HepG2 (cell line): Measurements from ENCODE around the gene PHC1. TPM values are rescaled to one million over a fixed set of nuclear protein-coding genes. Genes with fewer than 3 reads are reported as not detected.
"Not testable (repeated sequence)": the region's sequence is repeated elsewhere in the genome, so short reads cannot be mapped to it uniquely, and the experiment has no call there.

Experiments
- ATAC-seq: fragments of 200-7000 bp; cut with Tn5 transposase; 3 replicates; pipeline ENCODE4 v1.9.1; 2020; ENCODE audit warnings: mild to moderate bottlenecking, moderate library complexity
- BruUV-seq: library from RNA; stranded (reverse); fragments of 400-500 nt; replicated peaks from 2 replicates; lab custom pipeline; 2021; lab: Mats Ljungman, UMichigan
- CTCF ChIA-PET: fragments of 300-600 bp; formaldehyde crosslinking; extraction: SDS; loops from one replicate; lab custom pipeline; 2021; ENCODE audit warnings: low total read pairs, inconsistent platforms, low intra/inter-chr PET ratio; lab: Yijun Ruan, JAX
- POLR2A ChIA-PET: fragments of 350-600 bp; sonication (Branson Sonifier 250); formaldehyde crosslinking; loops from one replicate; lab custom pipeline; 2020; ENCODE audit warnings: antibody characterized with exemption, inconsistent platforms; lab: Yijun Ruan, JAX
- DNase-seq: peaks from one replicate; pipeline ENCODE4 v3.0.0-alpha.2; 2015; ENCODE audit warnings: low spot score
- FAIRE-seq: peaks from 3 replicates; lab custom pipeline; 2011; peaks lifted over from hg19 to GRCh38; lab: Jason Lieb, UNC
- H2AFZ ChIP-seq: one replicate; pipeline ENCODE4 v1.6.1; 2011; ENCODE audit warnings: low read length, inconsistent platforms
- H3K27ac ChIP-seq: fragments of 300-600 bp; 3 replicates; pipeline ENCODE4 v1.8.0; 2011; ENCODE audit warnings: mixed run types, mild to moderate bottlenecking, mixed read lengths, low read length, inconsistent platforms; ENCODE audit not compliant: insufficient read depth; ENCODE audit errors: extremely low read length
- H3K27me3 ChIP-seq, 2 experiments: fragments of 200-600 bp in 1 of 2; 2 replicates in 1 of 2; 3 replicates in 1 of 2; pipeline versions ENCODE4 v1.6.0 to v1.8.0; 2011; ENCODE audit warnings: low read length in 2 of 2, mild to moderate bottlenecking in 2 of 2, moderate library complexity in 2 of 2, inconsistent platforms in 1 of 2; ENCODE audit not compliant: insufficient read depth in 2 of 2, control insufficient read depth in 1 of 2
- H3K36me3 ChIP-seq, 2 experiments: fragments of 200-600 bp in 1 of 2; replicated peaks in 1 of 2; 2 replicates in 1 of 2; 3 replicates in 1 of 2; pipeline versions ENCODE4 v1.5.1 to v1.8.0; 2011; ENCODE audit warnings: low read length in 2 of 2, inconsistent platforms in 1 of 2; ENCODE audit not compliant: insufficient read depth in 2 of 2, control insufficient read depth in 1 of 2
- H3K4me1 ChIP-seq: 2 replicates; pipeline ENCODE4 v1.5.1; 2012; ENCODE audit warnings: low read length, inconsistent platforms; ENCODE audit not compliant: insufficient read depth
- H3K4me2 ChIP-seq: 2 replicates; pipeline ENCODE4 v1.6.0; 2011; ENCODE audit warnings: low read depth, low read length, inconsistent platforms
- H3K4me3 ChIP-seq, 3 experiments: fragments of 200-600 bp in 1 of 3; sonication (generic), shearing (Covaris generic) in 1 of 3; replicated peaks in 1 of 3; 2 replicates each; pipeline ENCODE4 v1.5.1; 2011 to 2016; ENCODE audit warnings: low read length in 3 of 3, inconsistent platforms in 2 of 3, low read depth in 2 of 3, mild to moderate bottlenecking in 2 of 3, control low read depth in 1 of 3, mixed read lengths in 1 of 3; ENCODE audit not compliant: insufficient read depth in 1 of 3
- H3K79me2 ChIP-seq: one replicate; pipeline ENCODE4 v1.6.1; 2011; ENCODE audit warnings: low read length, inconsistent platforms; ENCODE audit not compliant: insufficient read depth
- H3K9ac ChIP-seq: 2 replicates; pipeline ENCODE4 v1.6.0; 2011; ENCODE audit warnings: mild to moderate bottlenecking, low read depth, low read length, inconsistent platforms; ENCODE audit not compliant: insufficient read depth
- H3K9me3 ChIP-seq: 2 replicates; pipeline ENCODE4 v1.5.1; 2012; ENCODE audit warnings: mild to moderate bottlenecking, low read length
- H4K20me1 ChIP-seq: 2 replicates; pipeline ENCODE4 v1.6.0; 2011; ENCODE audit warnings: inconsistent platforms, mild to moderate bottlenecking, low read length, moderate library complexity; ENCODE audit not compliant: insufficient read depth
- IRX3 ChIP-seq: sonication (generic); formaldehyde crosslinking; IDR thresholded peaks from 2 replicates; pipeline ENCODE4 v1.8.1; 2023; ENCODE audit warnings: mild to moderate bottlenecking, low read depth, missing genetic modification reagents, borderline replicate concordance
- KDM4B ChIP-seq: sonication (generic); formaldehyde crosslinking; IDR thresholded peaks from 2 replicates; pipeline ENCODE4 v1.4.0; 2020; ENCODE audit warnings: missing genetic modification reagents
- RARA ChIP-seq: IDR thresholded peaks from 2 replicates; pipeline ENCODE4 v1.6.1; 2016; ENCODE audit warnings: missing genetic modification reagents, missing compliant biosample characterization
- RNF2 ChIP-seq: fragments of 450-650 bp; conservative IDR thresholded peaks from 2 replicates; pipeline ENCODE4 v1.6.1; 2016; ENCODE audit warnings: low read depth
- RXRA ChIP-seq: sonication (generic); formaldehyde crosslinking; IDR thresholded peaks from 2 replicates; pipeline ENCODE4 v1.5.1; 2020; ENCODE audit warnings: missing genetic modification reagents
- SMC3 ChIP-seq: IDR thresholded peaks from 2 replicates; pipeline ENCODE4 v1.6.1; 2011; ENCODE audit warnings: low read length, improper control_type of control experiment
- SNAI1 ChIP-seq: sonication (generic); formaldehyde crosslinking; IDR thresholded peaks from 2 replicates; pipeline ENCODE4 v1.5.0; 2020; ENCODE audit warnings: mild to moderate bottlenecking, missing genetic modification reagents, borderline replicate concordance
- SP5 ChIP-seq: IDR thresholded peaks from 2 replicates; pipeline ENCODE4 v1.6.1; 2016; ENCODE audit warnings: low read depth, borderline replicate concordance
- SUZ12 ChIP-seq: fragments of 150-350 bp; IDR thresholded peaks from 2 replicates; pipeline ENCODE4 v1.6.1; 2014; ENCODE audit warnings: low read depth, low read length
- YEATS2 ChIP-seq: sonication (generic); formaldehyde crosslinking; IDR thresholded peaks from 2 replicates; pipeline ENCODE4 v1.4.0; 2020; ENCODE audit warnings: missing genetic modification reagents, borderline replicate concordance
- YEATS4 ChIP-seq: sonication (generic); formaldehyde crosslinking; IDR thresholded peaks from 2 replicates; pipeline ENCODE4 v1.4.0; 2020; ENCODE audit warnings: missing genetic modification reagents, borderline replicate concordance
- ZBTB3 ChIP-seq: sonication (generic); formaldehyde crosslinking; IDR thresholded peaks from 2 replicates; pipeline ENCODE4 v1.4.0; 2020; ENCODE audit warnings: low read depth, mild to moderate bottlenecking, moderate library complexity, missing genetic modification reagents, borderline replicate concordance
- ZNF350 ChIP-seq: sonication (generic); formaldehyde crosslinking; IDR thresholded peaks from 2 replicates; pipeline ENCODE4 v1.4.0; 2020; ENCODE audit warnings: mild to moderate bottlenecking, low read depth, missing genetic modification reagents, borderline replicate concordance
- WGBS: methylation state at CpG from one replicate; pipeline ENCODE4 v1.1.6; 2017; ENCODE audit warnings: low lambda C conversion rate; 5-methylcytosine and 5-hydroxymethylcytosine counted together
- in situ Hi-C: cut with HindIII; loops from 2 replicates; pipeline ENCODE4 v1.10.0; 2017; ENCODE audit warnings: low pct_unique_long_range_greater_than_20kb; ENCODE audit not compliant: extremely low pct_ligation_motif_present
- intact Hi-C: fragments of 100-400 bp; cut with micrococcal nuclease; formaldehyde crosslinking; loops from one replicate; pipeline ENCODE4 v1.10.0; 2022; ENCODE audit not compliant: unreplicated experiment
- polyA plus RNA-seq, 8 experiments: library from polyadenylated mRNA; depleted of rRNA in 3 of 8; stranded (reverse) in 7 of 8; unstranded in 1 of 8; fragments of >200 nt; fragmentation: Illumina TruSeq in 4 of 8; extraction: Trizol in 4 of 8; gene quantifications; 2 replicates each; pipeline versions ENCODE4 v1.2.1 to v1.2.3, GENCODE V29; 2011 to 2016; ENCODE audit warnings: low read depth in 4 of 8, missing spikeins in 1 of 8, mixed read lengths in 1 of 8; ENCODE audit not compliant: insufficient read depth in 1 of 8
- total RNA-seq, 5 experiments: library from RNA; depleted of rRNA; stranded (reverse); fragments of >200 nt; fragmentation: Illumina TruSeq; extraction: Trizol; gene quantifications; 2 replicates each; pipeline ENCODE4 v1.2.3, GENCODE V29; 2016; ENCODE audit warnings: low read depth in 1 of 5
- TF ChIP-seq, protein P1 (sequence below): sonication (generic); formaldehyde crosslinking; IDR thresholded peaks from 2 replicates; pipeline ENCODE4 v1.8.0; 2022; ENCODE audit warnings: mild to moderate bottlenecking, missing genetic modification reagents, moderate library complexity
- TF ChIP-seq, protein P2 (sequence below): sonication (generic); formaldehyde crosslinking; IDR thresholded peaks from 2 replicates; pipeline ENCODE4 v1.5.1; 2020; ENCODE audit warnings: mild to moderate bottlenecking, missing genetic modification reagents, borderline replicate concordance
- TF ChIP-seq, protein P3 (sequence below): sonication (generic); formaldehyde crosslinking; IDR thresholded peaks from 2 replicates; pipeline ENCODE4 v1.5.1; 2020; ENCODE audit warnings: missing genetic modification reagents, mild to moderate bottlenecking, borderline replicate concordance

PHC1 gene
- total and polyA plus RNA-seq, 2 of the 13 experiments (the other 11 are each of a cell fraction or from before 2014, with no cell fraction given), result 9.4 to 35.0 TPM

DNA sequence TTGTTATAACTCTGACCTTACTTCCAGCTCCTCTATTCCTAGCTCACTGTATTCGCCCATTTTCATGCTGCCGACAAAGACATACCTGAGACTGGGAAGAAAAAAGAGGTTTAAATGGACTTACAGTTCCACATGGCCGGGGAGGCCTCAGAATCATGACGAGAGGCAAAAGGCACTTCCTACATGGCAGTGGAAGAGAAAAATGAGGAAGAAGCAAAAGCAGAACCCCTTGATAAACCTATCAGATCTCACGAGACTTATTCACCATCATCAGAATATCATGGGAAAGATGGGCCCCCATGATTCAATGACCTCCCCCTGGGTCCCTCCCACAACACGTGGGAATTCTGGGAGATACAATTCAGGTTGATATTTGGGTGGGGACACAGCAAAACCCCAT is 14.5 kb upstream of the PHC1 start:
- no peak for ATAC-seq
- POLR2A ChIA-PET, result no interaction called here

DNA sequence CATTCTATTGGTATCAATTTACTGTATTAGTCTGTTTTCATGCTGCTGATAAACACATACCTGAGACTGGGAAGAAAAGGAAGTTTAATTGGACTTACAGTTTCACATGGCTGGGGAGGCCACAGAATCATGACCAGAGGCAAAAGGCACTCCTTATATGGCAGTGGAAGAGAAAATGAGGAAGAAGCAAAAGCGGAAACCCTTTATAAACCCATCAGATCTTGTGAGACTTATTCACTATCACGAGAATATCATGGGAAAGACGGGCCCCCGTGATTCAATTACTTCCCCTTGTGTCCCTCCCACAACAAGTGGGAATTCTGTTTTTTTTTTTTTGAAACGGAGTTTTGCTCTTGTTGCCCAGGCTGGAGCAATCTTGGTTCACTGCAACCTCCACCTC is 11.6 kb upstream of the PHC1 start:
- H3K27ac ChIP-seq, H3K79me2 ChIP-seq, BruUV-seq, ATAC-seq, intact Hi-C loops, POLR2A ChIA-PET, H3K4me2 ChIP-seq, H3K4me1 ChIP-seq, H3K4me3 ChIP-seq, in situ Hi-C loops, H3K9ac ChIP-seq, H3K9me3 ChIP-seq, H4K20me1 ChIP-seq, DNase-seq, H3K36me3 ChIP-seq, H2AFZ ChIP-seq, FAIRE-seq, CTCF ChIA-PET: not testable (repeated sequence)
- H3K27me3 ChIP-seq, result peaks cover 0 to 28% of the 10 kb centered on the region in 2 experiments; a peak in 2 of 5 replicates
- 22% methylated on average over 5 of the region's 5 CpGs for WGBS

More for the DNA sequence above, 14.5 kb upstream of the PHC1 start:
- Histone ChIP-seq H3K4me1 (no peaks in the 10 kb centered on the region), H3K36me3 (no peaks in the 10 kb centered on the region), H3K9ac (no peak overlapping the region), H3K4me3 (no peak overlapping the region), H3K27me3 (peaks cover 0 to 25% of the 10 kb centered on the region in 2 experiments; a peak in 2 of 5 replicates), H3K4me2 (no peak overlapping the region), H3K27ac (no peak overlapping the region), H4K20me1 (no peaks in the 10 kb centered on the region), H2AFZ (no peak overlapping the region), H3K9me3 (no peaks in the 10 kb centered on the region), H3K79me2 (no peaks in the 10 kb centered on the region)
- TF ChIP-seq KDM4B (CRISPR knock-in tag) (no peak), SNAI1 (CRISPR knock-in tag) (no peak), ZBTB3 (no peak), ZNF350 (CRISPR knock-in tag) (no peak), RXRA (CRISPR knock-in tag) (no peak), SMC3 (no peak), RARA (no peak), SP5 (CRISPR knock-in tag) (no peak), SUZ12 (no peak), IRX3 (no peak), RNF2 (no peak), YEATS2 (CRISPR knock-in tag) (no peak), YEATS4 (CRISPR knock-in tag) (no peak)
- TF ChIP-seq, protein P1, sequence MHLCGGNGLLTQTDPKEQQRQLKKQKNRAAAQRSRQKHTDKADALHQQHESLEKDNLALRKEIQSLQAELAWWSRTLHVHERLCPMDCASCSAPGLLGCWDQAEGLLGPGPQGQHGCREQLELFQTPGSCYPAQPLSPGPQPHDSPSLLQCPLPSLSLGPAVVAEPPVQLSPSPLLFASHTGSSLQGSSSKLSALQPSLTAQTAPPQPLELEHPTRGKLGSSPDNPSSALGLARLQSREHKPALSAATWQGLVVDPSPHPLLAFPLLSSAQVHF, result no peak
- TF ChIP-seq, protein P2, sequence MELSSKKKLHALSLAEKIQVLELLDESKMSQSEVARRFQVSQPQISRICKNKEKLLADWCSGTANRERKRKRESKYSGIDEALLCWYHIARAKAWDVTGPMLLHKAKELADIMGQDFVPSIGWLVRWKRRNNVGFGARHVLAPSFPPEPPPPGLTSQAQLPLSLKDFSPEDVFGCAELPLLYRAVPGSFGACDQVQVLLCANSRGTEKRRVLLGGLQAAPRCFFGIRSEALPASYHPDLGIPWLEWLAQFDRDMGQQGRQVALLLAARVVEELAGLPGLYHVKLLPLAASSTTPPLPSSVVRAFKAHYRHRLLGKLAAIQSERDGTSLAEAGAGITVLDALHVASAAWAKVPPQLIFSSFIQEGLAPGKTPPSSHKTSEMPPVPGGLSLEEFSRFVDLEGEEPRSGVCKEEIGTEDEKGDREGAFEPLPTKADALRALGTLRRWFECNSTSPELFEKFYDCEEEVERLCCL (CRISPR knock-in tag), result no peak
- TF ChIP-seq, protein P3, sequence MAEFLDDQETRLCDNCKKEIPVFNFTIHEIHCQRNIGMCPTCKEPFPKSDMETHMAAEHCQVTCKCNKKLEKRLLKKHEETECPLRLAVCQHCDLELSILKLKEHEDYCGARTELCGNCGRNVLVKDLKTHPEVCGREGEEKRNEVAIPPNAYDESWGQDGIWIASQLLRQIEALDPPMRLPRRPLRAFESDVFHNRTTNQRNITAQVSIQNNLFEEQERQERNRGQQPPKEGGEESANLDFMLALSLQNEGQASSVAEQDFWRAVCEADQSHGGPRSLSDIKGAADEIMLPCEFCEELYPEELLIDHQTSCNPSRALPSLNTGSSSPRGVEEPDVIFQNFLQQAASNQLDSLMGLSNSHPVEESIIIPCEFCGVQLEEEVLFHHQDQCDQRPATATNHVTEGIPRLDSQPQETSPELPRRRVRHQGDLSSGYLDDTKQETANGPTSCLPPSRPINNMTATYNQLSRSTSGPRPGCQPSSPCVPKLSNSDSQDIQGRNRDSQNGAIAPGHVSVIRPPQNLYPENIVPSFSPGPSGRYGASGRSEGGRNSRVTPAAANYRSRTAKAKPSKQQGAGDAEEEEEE (CRISPR knock-in tag), result no peak
- BruUV-seq, result no TSS peak
- CTCF ChIA-PET, result no interaction called here
- FAIRE-seq (no peak), DNase-seq (no peak)
- WGBS, result 21% methylated on average over 5 of the region's 6 CpGs
- in situ Hi-C loops, result no loop called here
- intact Hi-C loops, result no loop called here
